Measurements from ENCODE around the gene KHK. TPM values are rescaled to one million over a fixed set of nuclear protein-coding genes. Genes with fewer than 3 reads are reported as not detected.
A peak's percentile ranks its signal among the peaks of the same experiment; 100 is the strongest.

KHK gene
- total and polyA plus RNA-seq, 2 of the 8 experiments (the other 6 are each of a cell fraction or from before 2014, with no cell fraction given) = 11.0 to 17.7 TPM

- Histone ChIP-seq H3K9ac (replicated peaks in 1 of 4; ENCODE audit: extremely low read depth in 1 of 4, low read depth in 3 of 4, low read length in 3 of 4) (no peak overlapping the region), H3K79me1 (ENCODE audit: low read depth, low read length) (no peaks in the 10 kb centered on the region), H2AFZ (ENCODE audit: low read length) (no peak overlapping the region), H3K9me3 (ENCODE audit: insufficient read depth in 2 of 2, low read depth in 1 of 2, low read length in 1 of 2) (no peaks in the 10 kb centered on the region), H4K20me1 (replicated peaks in 1 of 2; ENCODE audit: control insufficient read depth in 1 of 2, insufficient read depth in 2 of 2, low read length in 2 of 2) (no peaks in the 10 kb centered on the region), H3K56ac (replicated peaks; ENCODE audit: insufficient read length, low read depth, low read length) (no peak overlapping the region), H4K8ac (ENCODE audit: extremely low read depth, insufficient read depth, low read length) (peak overlapping the region; percentile 52; the same call in 1 of the 2 replicates), H3K4me3 (ENCODE audit: extremely low read depth in 1 of 4, insufficient read depth in 2 of 4, low read depth in 3 of 4, low read length in 4 of 4) (no peak overlapping the region), H4K91ac (replicated peaks; ENCODE audit: insufficient read length, low read length) (no peak overlapping the region), H3K27ac (ENCODE audit: low read depth, low read length) (no peak overlapping the region), H3K14ac (ENCODE audit: insufficient read length) (no peak overlapping the region), H2BK120ac (replicated peaks; ENCODE audit: low read depth, low read length) (no peak overlapping the region), H3K4me2 (ENCODE audit: insufficient read depth in 1 of 2, low read depth in 2 of 2, low read length in 2 of 2) (no peak overlapping the region), H2BK20ac (ENCODE audit: low read length) (0 out of 2 replicates have a peak overlapping the region, but pooled peaks have one; percentile 32), H3K23me2 (ENCODE audit: low read depth, low read length) (peaks cover 2% of the 10 kb centered on the region; the same call in 1 of the 2 replicates), H3K36me3 (ENCODE audit: control insufficient read depth in 2 of 4, insufficient read depth in 4 of 4, low read length in 3 of 4) (no peaks in the 10 kb centered on the region), H3K4ac (replicated peaks; ENCODE audit: insufficient read length, low read depth, low read length) (no peak overlapping the region), H3K18ac (ENCODE audit: extremely low read depth, low read length) (no peak overlapping the region), H3K23ac (ENCODE audit: insufficient read length) (no peak overlapping the region), H3K4me1 (replicated peaks in 1 of 4; ENCODE audit: control insufficient read depth in 3 of 4, insufficient read depth in 4 of 4, low read length in 3 of 4) (peaks cover 0 to 19% (median 13%) of the 10 kb centered on the region in 4 experiments; a peak in 6 of 7 replicates), H3K79me2 (ENCODE audit: control insufficient read depth in 1 of 2, insufficient read depth in 2 of 2, low read length in 2 of 2) (no peaks in the 10 kb centered on the region), H2AK5ac (ENCODE audit: low read depth, low read length) (peak overlapping the region; percentile 43), H2BK12ac (ENCODE audit: low read depth, low read length) (peak overlapping the region; percentile 84; the same call in 1 of the 2 replicates), H4K5ac (ENCODE audit: insufficient read length, low read depth, low read length) (no peak overlapping the region), H3K27me3 (replicated peaks in 1 of 4; ENCODE audit: control insufficient read depth in 3 of 4, extremely low read depth in 1 of 4, insufficient read depth in 3 of 4, low read length in 3 of 4) (peaks cover 0 to 3% (median 3%) of the 10 kb centered on the region in 4 experiments; a peak in 2 of 7 replicates), H2BK15ac (ENCODE audit: low read length) (peak overlapping the region; percentile 88; the same call in 1 of the 2 replicates), H2BK5ac (ENCODE audit: low read depth, low read length) (no peak overlapping the region; the same call in 1 of the 2 replicates)
- ChIA-PET POLR2A (ENCODE audit: partially characterized antibody) (interaction anchor here (1.6 to 1.8 kb wide), 2 partner anchors 14 to 29 kb away, joined by 5 to 11 read pairs; partner anchors contain the start of gene AGBL5), CTCF (ENCODE audit: partially characterized antibody) (interaction anchor here (0.8 to 16.5 kb wide), 9 partner anchors 15 to 847 kb away, joined by 3 to 160 read pairs (median 4); partner anchors contain the start of gene AGBL5)
- no peak for DNase-seq (ENCODE audit: low read depth in 1 of 2, low spot score in 2 of 2)
- 89% methylated on average over 7 of the region's 7 CpGs; no CpG with 5 or more reads in 1 of the 2 experiments for WGBS, 2 experiments (ENCODE audit: extremely low coverage in 1 of 2, insufficient coverage in 1 of 2, insufficient read length in 1 of 2, insufficient replicate concordance in 2 of 2, low coverage in 1 of 2, low lambda C conversion rate in 2 of 2, missing lambda C conversion rate in 1 of 2)
- TF ChIP-seq POU5F1 (IDR thresholded peaks at IDR 0.05; ENCODE audit: low read depth, low read length) (no peak), SP1 (IDR thresholded peaks at IDR 0.05; ENCODE audit: low read depth, low read length) (no peak)
- no peak for FAIRE-seq
These were observed 6.5 kb upstream of the KHK start for GRCh38 chr2:27080140-27080469.
